ENCODE data around the gene MRNIP.
"Not testable (repeated sequence)": the region's sequence is repeated elsewhere in the genome, so short reads cannot be mapped to it uniquely, and the experiment has no call there.

MRNIP gene

GRCh38 chr5:179887095-179887494 is 28.5 kb upstream of the MRNIP start:
- DNase-seq = no peak

- DNase-seq = no peak
Observed at GRCh38 chr5:179886190-179886911, 27.7 kb upstream of the MRNIP start.

GRCh38 chr5:179885491-179886090 is 27.0 kb upstream of the MRNIP start:
- no peak for DNase-seq

GRCh38 chr5:179883163-179883562 is 24.5 kb upstream of the MRNIP start:
- no peak for DNase-seq

- no peak for DNase-seq
Observed at GRCh38 chr5:179882338-179882737, 23.7 kb upstream of the MRNIP start.

GRCh38 chr5:179880848-179881590 is 22.4 kb upstream of the MRNIP start:
- no peak for DNase-seq

GRCh38 chr5:179880066-179880650 is 21.5 kb upstream of the MRNIP start:
- no peak for DNase-seq

GRCh38 chr5:179879690-179880010 is 21.0 kb upstream of the MRNIP start:
- no peak for DNase-seq

GRCh38 chr5:179879003-179879689 is 20.5 kb upstream of the MRNIP start:
- DNase-seq = no peak

GRCh38 chr5:179878222-179879002 is 19.8 kb upstream of the MRNIP start:
- no peak for DNase-seq

- no peak for DNase-seq
Observed at GRCh38 chr5:179876610-179876952, 18.0 kb upstream of the MRNIP start.

GRCh38 chr5:179875741-179876609 is 17.4 kb upstream of the MRNIP start:
- no peak for DNase-seq

GRCh38 chr5:179874536-179875292 is 16.1 kb upstream of the MRNIP start:
- no peak for DNase-seq

- DNase-seq = no peak
Observed at GRCh38 chr5:179874136-179874535, 15.5 kb upstream of the MRNIP start.

- DNase-seq = no peak
Observed at GRCh38 chr5:179873588-179874110, 15.0 kb upstream of the MRNIP start.

GRCh38 chr5:179872828-179873575 is 14.4 kb upstream of the MRNIP start:
- no peak for DNase-seq

- DNase-seq = no peak
Observed at GRCh38 chr5:179872055-179872827, 13.6 kb upstream of the MRNIP start.

GRCh38 chr5:179871533-179871932 is 12.9 kb upstream of the MRNIP start:
- DNase-seq = not testable (repeated sequence)

GRCh38 chr5:179870952-179871351 is 12.3 kb upstream of the MRNIP start:
- DNase-seq = no peak
